OCI-LY3 (cell line): ENCODE data around the gene KRTAP27-1.

ENCODE experiments used
- EZH2phosphoT487 ChIP-seq: fragments of 200-600 bp; shearing (Covaris generic); IDR thresholded peaks from 2 replicates; pipeline ENCODE4 v1.6.1; 2018; ENCODE audit warnings: antibody characterized with exemption, mixed run types, low read depth
- TF ChIP-seq, protein P1 (sequence below): fragments of 200-600, 300-600 bp; sonication (generic); IDR thresholded peaks from 2 replicates; pipeline ENCODE4 v1.5.1; 2014; ENCODE audit warnings: antibody characterized with exemption, low read length, low read depth

DNA sequence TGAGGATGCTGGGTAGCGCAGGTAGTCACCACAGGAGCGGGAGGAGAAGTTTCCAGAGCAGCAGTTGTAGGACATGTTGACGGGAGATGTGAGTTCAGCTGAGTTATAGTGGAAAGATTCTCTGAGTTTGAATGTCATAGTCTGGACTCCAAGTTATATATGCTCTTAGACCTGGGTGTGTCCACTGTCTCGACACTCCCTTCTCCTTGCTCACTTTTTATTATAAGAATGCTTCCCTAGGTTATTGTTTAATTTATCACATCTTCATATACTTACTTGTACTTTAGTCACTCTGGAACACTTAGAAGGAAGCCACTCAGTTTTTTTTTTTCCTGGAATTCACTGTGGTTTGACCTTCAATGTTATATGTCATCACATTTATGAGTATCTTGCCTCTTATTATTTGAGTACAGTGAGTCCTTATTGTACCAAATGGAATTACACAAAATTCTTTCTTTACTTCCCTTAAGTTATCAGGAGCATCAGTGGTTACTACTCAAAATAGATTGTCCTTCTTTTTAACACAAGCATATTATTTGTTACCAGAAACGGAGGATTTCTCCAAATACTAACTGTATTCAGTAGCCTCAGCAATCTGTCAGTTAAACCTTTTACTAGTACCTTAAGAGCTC is 34.8 kb upstream of the KRTAP27-1 start, which contains the start of gene KRTAP13-2:
- TF ChIP-seq, protein P1, sequence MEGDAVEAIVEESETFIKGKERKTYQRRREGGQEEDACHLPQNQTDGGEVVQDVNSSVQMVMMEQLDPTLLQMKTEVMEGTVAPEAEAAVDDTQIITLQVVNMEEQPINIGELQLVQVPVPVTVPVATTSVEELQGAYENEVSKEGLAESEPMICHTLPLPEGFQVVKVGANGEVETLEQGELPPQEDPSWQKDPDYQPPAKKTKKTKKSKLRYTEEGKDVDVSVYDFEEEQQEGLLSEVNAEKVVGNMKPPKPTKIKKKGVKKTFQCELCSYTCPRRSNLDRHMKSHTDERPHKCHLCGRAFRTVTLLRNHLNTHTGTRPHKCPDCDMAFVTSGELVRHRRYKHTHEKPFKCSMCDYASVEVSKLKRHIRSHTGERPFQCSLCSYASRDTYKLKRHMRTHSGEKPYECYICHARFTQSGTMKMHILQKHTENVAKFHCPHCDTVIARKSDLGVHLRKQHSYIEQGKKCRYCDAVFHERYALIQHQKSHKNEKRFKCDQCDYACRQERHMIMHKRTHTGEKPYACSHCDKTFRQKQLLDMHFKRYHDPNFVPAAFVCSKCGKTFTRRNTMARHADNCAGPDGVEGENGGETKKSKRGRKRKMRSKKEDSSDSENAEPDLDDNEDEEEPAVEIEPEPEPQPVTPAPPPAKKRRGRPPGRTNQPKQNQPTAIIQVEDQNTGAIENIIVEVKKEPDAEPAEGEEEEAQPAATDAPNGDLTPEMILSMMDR: no peak
- no peak for TF ChIP-seq EZH2phosphoT487
